Trophoblast cell (in vitro differentiated cells and primary cell): ENCODE data around the gene LMF2.

ENCODE experiments used
- DNase-seq, 2 donors: peaks; one replicate each; pipeline ENCODE4 v3.0.0-alpha.2; 2016
- H2AFZ ChIP-seq: 2 replicates; pipeline ENCODE4 v1.6.1; 2013; ENCODE audit warnings: low read length, moderate library complexity, mild to moderate bottlenecking; ENCODE audit not compliant: insufficient read depth, poor library complexity
- H2AK5ac ChIP-seq: 2 replicates; pipeline ENCODE4 v1.6.1; 2013; ENCODE audit warnings: mild to moderate bottlenecking, low read length
- H2BK120ac ChIP-seq: 2 replicates; pipeline ENCODE4 v1.6.1; 2013; ENCODE audit warnings: low read length, mild to moderate bottlenecking, moderate library complexity; ENCODE audit not compliant: insufficient read depth, poor library complexity
- H2BK12ac ChIP-seq: 2 replicates; pipeline ENCODE4 v1.6.1; 2013; ENCODE audit warnings: mild to moderate bottlenecking, low read length, moderate library complexity
- H2BK5ac ChIP-seq: 2 replicates; pipeline ENCODE4 v1.6.1; 2013; ENCODE audit warnings: low read length, low read depth, moderate library complexity, mild to moderate bottlenecking; ENCODE audit not compliant: poor library complexity
- H3K14ac ChIP-seq: 2 replicates; pipeline ENCODE4 v1.6.1; 2013; ENCODE audit warnings: mild to moderate bottlenecking, low read length
- H3K18ac ChIP-seq: 2 replicates; pipeline ENCODE4 v1.6.1; 2013; ENCODE audit warnings: mild to moderate bottlenecking, low read length
- H3K23ac ChIP-seq: 2 replicates; pipeline ENCODE4 v1.6.1; 2013; ENCODE audit warnings: low read length
- H3K27ac ChIP-seq: 2 replicates; pipeline ENCODE4 v1.5.1; 2013; ENCODE audit warnings: low read depth, mild to moderate bottlenecking, inconsistent platforms, low read length, moderate library complexity
- H3K27me3 ChIP-seq: 2 replicates; pipeline ENCODE4 v1.6.1; 2013; ENCODE audit warnings: inconsistent platforms, mild to moderate bottlenecking, low read length, moderate library complexity; ENCODE audit not compliant: insufficient read depth
- H3K36me3 ChIP-seq, 2 experiments: 1 replicate in 1 of 2; 2 replicates in 1 of 2; pipeline ENCODE4 v1.6.1; 2013; ENCODE audit warnings: low read length in 2 of 2, mild to moderate bottlenecking in 2 of 2, moderate library complexity in 1 of 2; ENCODE audit not compliant: insufficient read depth in 2 of 2, control insufficient read depth in 1 of 2
- H3K4ac ChIP-seq: 2 replicates; pipeline ENCODE4 v1.6.1; 2013; ENCODE audit warnings: low read depth, mild to moderate bottlenecking, low read length, moderate library complexity
- H3K4me1 ChIP-seq, 2 experiments: 1 replicate in 1 of 2; 2 replicates in 1 of 2; pipeline ENCODE4 v1.6.1; 2013; ENCODE audit warnings: low read length in 2 of 2, mild to moderate bottlenecking in 2 of 2, moderate library complexity in 1 of 2; ENCODE audit not compliant: insufficient read depth in 2 of 2, control insufficient read depth in 1 of 2
- H3K4me2 ChIP-seq: 2 replicates; pipeline ENCODE4 v1.6.1; 2013; ENCODE audit warnings: inconsistent platforms, mild to moderate bottlenecking, low read length, moderate library complexity
- H3K4me3 ChIP-seq: 2 replicates; pipeline ENCODE4 v1.5.1; 2013; ENCODE audit warnings: mild to moderate bottlenecking, low read depth, low read length, inconsistent platforms
- H3K79me1 ChIP-seq: one replicate; pipeline ENCODE4 v1.6.1; 2013; ENCODE audit warnings: low read length
- H3K79me2 ChIP-seq: 2 replicates; pipeline ENCODE4 v1.6.1; 2013; ENCODE audit warnings: low read length, mild to moderate bottlenecking; ENCODE audit not compliant: control insufficient read depth, insufficient read depth, poor library complexity
- H3K9ac ChIP-seq: 2 replicates; pipeline ENCODE4 v1.6.1; 2013; ENCODE audit warnings: mild to moderate bottlenecking, low read length
- H3K9me3 ChIP-seq: 2 replicates; pipeline ENCODE4 v1.6.1; 2013; ENCODE audit warnings: low read depth, mild to moderate bottlenecking, control low read depth, inconsistent platforms, low read length; ENCODE audit not compliant: insufficient read depth
- H4K12ac ChIP-seq: 2 replicates; pipeline ENCODE4 v1.6.1; 2013; ENCODE audit warnings: low read depth, mild to moderate bottlenecking, low read length, moderate library complexity
- H4K8ac ChIP-seq: 2 replicates; pipeline ENCODE4 v1.6.1; 2013; ENCODE audit warnings: low read depth, mild to moderate bottlenecking, low read length, moderate library complexity
- H4K91ac ChIP-seq: one replicate; pipeline ENCODE4 v1.6.1; 2013; ENCODE audit warnings: low read depth, mild to moderate bottlenecking, low read length, moderate library complexity
- WGBS: extraction: QIAGEN DNeasy Blood & Tissue Kit; methylation state at CpG from one replicate; pipeline ENCODE4 v1.1.7; 2013; ENCODE audit warnings: missing lambda C conversion rate; ENCODE audit not compliant: insufficient read length, insufficient coverage; ENCODE audit errors: extremely low coverage; 5-methylcytosine and 5-hydroxymethylcytosine counted together

Gene LMF2

GRCh38 chr22:50485221-50486131, 22.0 kb downstream of the LMF2 start:
- H3K9ac ChIP-seq, result no peak overlapping the region
- no peak overlapping the region for H3K14ac ChIP-seq
- no CpG with 5 or more reads among the region's 29 CpGs for WGBS
- no peak overlapping the region for H3K23ac ChIP-seq
- H3K4me3 ChIP-seq, result no peak overlapping the region
- H3K4me2 ChIP-seq, result no peak overlapping the region
- H4K8ac ChIP-seq, result no peak overlapping the region
- no peak overlapping the region for H2AK5ac ChIP-seq
- H3K36me3 ChIP-seq, result no peaks in the 10 kb centered on the region
- H3K27ac ChIP-seq, result no peak overlapping the region
- H3K18ac ChIP-seq, result no peak overlapping the region
- H3K79me1 ChIP-seq, result peaks cover 7% of the 10 kb centered on the region
- H3K9me3 ChIP-seq, result peaks cover 2% of the 10 kb centered on the region
- H2BK5ac ChIP-seq, result no peak overlapping the region
- H4K12ac ChIP-seq, result no peak overlapping the region
- H3K4ac ChIP-seq, result no peak overlapping the region
- no peak overlapping the region for H2BK12ac ChIP-seq
- H3K4me1 ChIP-seq, result peaks cover 4% of the 10 kb centered on the region in 2 experiments
- H3K27me3 ChIP-seq, result peaks cover 11% of the 10 kb centered on the region
- H4K91ac ChIP-seq, result no peak overlapping the region
- no peak overlapping the region for H2BK120ac ChIP-seq
- H3K79me2 ChIP-seq, result peaks cover 2% of the 10 kb centered on the region
- peak; percentile 90 to 91 for DNase-seq
- no peak overlapping the region for H2AFZ ChIP-seq

- Histone ChIP-seq H3K9me3 (peaks cover 7% of the 10 kb centered on the region), H4K91ac (no peak overlapping the region), H3K79me1 (peaks cover 7% of the 10 kb centered on the region), H4K12ac (no peak overlapping the region), H3K4me1 (peaks cover 4% of the 10 kb centered on the region in 2 experiments), H3K23ac (no peak overlapping the region), H2AK5ac (no peak overlapping the region), H2AFZ (no peak overlapping the region), H4K8ac (no peak overlapping the region), H3K4me3 (no peak overlapping the region), H3K79me2 (peaks cover 2% of the 10 kb centered on the region), H2BK120ac (no peak overlapping the region), H3K18ac (no peak overlapping the region), H3K4me2 (no peak overlapping the region), H3K27ac (no peak overlapping the region), H2BK5ac (no peak overlapping the region), H3K9ac (no peak overlapping the region), H2BK12ac (no peak overlapping the region), H3K4ac (no peak overlapping the region), H3K27me3 (peaks cover 17% of the 10 kb centered on the region), H3K36me3 (no peaks in the 10 kb centered on the region), H3K14ac (no peak overlapping the region)
- no CpG with 5 or more reads among the region's 31 CpGs for WGBS
- DNase-seq, result no peak
Observed at GRCh38 chr22:50483977-50484853, 23.3 kb downstream of the LMF2 start.

GRCh38 chr22:50483556-50483955, 23.9 kb downstream of the LMF2 start:
- no peak overlapping the region for H2BK12ac ChIP-seq
- peaks cover 2% of the 10 kb centered on the region for H3K79me2 ChIP-seq
- H3K27ac ChIP-seq, result no peak overlapping the region
- no peak overlapping the region for H4K12ac ChIP-seq
- H3K79me1 ChIP-seq, result peaks cover 7% of the 10 kb centered on the region
- no peak overlapping the region for H2BK5ac ChIP-seq
- H3K9ac ChIP-seq, result no peak overlapping the region
- H3K4me3 ChIP-seq, result no peak overlapping the region
- H3K9me3 ChIP-seq, result peaks cover 7% of the 10 kb centered on the region
- H4K8ac ChIP-seq, result no peak overlapping the region
- H2BK120ac ChIP-seq, result no peak overlapping the region
- no peak overlapping the region for H3K18ac ChIP-seq
- no peak overlapping the region for H3K4ac ChIP-seq
- H3K23ac ChIP-seq, result no peak overlapping the region
- H3K27me3 ChIP-seq, result peaks cover 17% of the 10 kb centered on the region
- no peak for DNase-seq
- H4K91ac ChIP-seq, result no peak overlapping the region
- H2AK5ac ChIP-seq, result no peak overlapping the region
- WGBS, result no CpG with 5 or more reads among the region's 8 CpGs
- H3K4me2 ChIP-seq, result no peak overlapping the region
- no peaks in the 10 kb centered on the region for H3K36me3 ChIP-seq
- H2AFZ ChIP-seq, result no peak overlapping the region
- H3K14ac ChIP-seq, result no peak overlapping the region
- peaks cover 4% of the 10 kb centered on the region in 2 experiments for H3K4me1 ChIP-seq

GRCh38 chr22:50483106-50483505, 24.4 kb downstream of the LMF2 start:
- Histone ChIP-seq H3K4me1 (peaks cover 4% of the 10 kb centered on the region in 2 experiments), H4K8ac (no peak overlapping the region), H3K4ac (no peak overlapping the region), H2AK5ac (no peak overlapping the region), H3K79me1 (peaks cover 7% of the 10 kb centered on the region), H3K36me3 (no peaks in the 10 kb centered on the region), H4K91ac (no peak overlapping the region), H3K14ac (no peak overlapping the region), H3K4me3 (no peak overlapping the region), H2AFZ (no peak overlapping the region), H3K27ac (no peak overlapping the region), H3K23ac (no peak overlapping the region), H3K79me2 (peaks cover 2% of the 10 kb centered on the region), H3K18ac (no peak overlapping the region), H3K27me3 (peaks cover 17% of the 10 kb centered on the region), H4K12ac (no peak overlapping the region), H3K4me2 (no peak overlapping the region), H3K9me3 (peaks cover 7% of the 10 kb centered on the region), H2BK5ac (no peak overlapping the region), H3K9ac (no peak overlapping the region), H2BK120ac (no peak overlapping the region), H2BK12ac (no peak overlapping the region)
- DNase-seq, result no peak
- no CpG with 5 or more reads among the region's 10 CpGs for WGBS
